ENCODE results near the gene SLC4A3.

Gene SLC4A3

GRCh38 chr2:219595256-219595655 lies 32.2 kb upstream of the SLC4A3 start:
- Histone ChIP-seq H2AFZ (ENCODE audit: low read depth, low read length) (no peak overlapping the region), H4K20me1 (ENCODE audit: insufficient read depth, low read length) (no peaks in the 10 kb centered on the region), H3K9ac (ENCODE audit: low read depth, low read length) (no peak overlapping the region), H3K27me3 (ENCODE audit: insufficient read depth, low read length, poor library complexity) (no peaks in the 10 kb centered on the region), H3K4me2 (ENCODE audit: insufficient read depth, low read length) (no peak overlapping the region), H3K79me2 (ENCODE audit: insufficient read depth, low read length) (peaks cover 8% of the 10 kb centered on the region; the same call in 1 of the 2 replicates), H3K27ac (ENCODE audit: low read length) (no peak overlapping the region), H3K4me1 (ENCODE audit: insufficient read depth, low read length) (peaks cover 22% of the 10 kb centered on the region), H3K9me3 (ENCODE audit: insufficient read depth, low read length, severe bottlenecking) (no peaks in the 10 kb centered on the region), H3K4me3 (ENCODE audit: low read depth in 1 of 2, low read length in 2 of 2) (no peak overlapping the region), H3K36me3 (ENCODE audit: insufficient read depth, low read length) (no peaks in the 10 kb centered on the region)
- TF ChIP-seq CTCF (IDR thresholded peaks at IDR 0.05; ENCODE audit: borderline replicate concordance, extremely low read depth, low read length, poor library complexity, severe bottlenecking), result no peak
- no peak for TF ChIP-seq EZH2 (IDR thresholded peaks at IDR 0.05; ENCODE audit: borderline replicate concordance, low read depth, low read length, severe bottlenecking)
- DNase-seq, result no peak
- no peak for ATAC-seq (ENCODE audit: insufficient read depth, low read depth)

- peak overlapping the region; percentile 88 for H2AFZ ChIP-seq (ENCODE audit: low read depth, low read length)
- H3K9ac ChIP-seq (ENCODE audit: low read depth, low read length), result peak overlapping the region; percentile 72
- peak overlapping the region; percentile 86 for H3K27ac ChIP-seq (ENCODE audit: low read length)
- H3K27me3 ChIP-seq (ENCODE audit: insufficient read depth, low read length, poor library complexity), result no peaks in the 10 kb centered on the region
- peaks cover 10% of the 10 kb centered on the region for H3K36me3 ChIP-seq (ENCODE audit: insufficient read depth, low read length)
- DNase-seq, result no peak
- peaks cover 8% of the 10 kb centered on the region; the same call in 1 of the 2 replicates for H3K79me2 ChIP-seq (ENCODE audit: insufficient read depth, low read length)
- H3K4me2 ChIP-seq (ENCODE audit: insufficient read depth, low read length), result peak overlapping the region; percentile 91
- H3K4me3 ChIP-seq (ENCODE audit: low read depth in 1 of 2, low read length in 2 of 2), result peak overlapping the region; percentile 39 to 75; a peak in 3 of 4 replicates
- no peaks in the 10 kb centered on the region for H4K20me1 ChIP-seq (ENCODE audit: insufficient read depth, low read length)
- peaks cover 22% of the 10 kb centered on the region for H3K4me1 ChIP-seq (ENCODE audit: insufficient read depth, low read length)
- TF ChIP-seq EZH2 (IDR thresholded peaks at IDR 0.05; ENCODE audit: borderline replicate concordance, low read depth, low read length, severe bottlenecking) (no peak), CTCF (IDR thresholded peaks at IDR 0.05; ENCODE audit: borderline replicate concordance, extremely low read depth, low read length, poor library complexity, severe bottlenecking) (no peak)
- H3K9me3 ChIP-seq (ENCODE audit: insufficient read depth, low read length, severe bottlenecking), result no peaks in the 10 kb centered on the region
- ATAC-seq (ENCODE audit: insufficient read depth, low read depth), result peak; percentile 5; the same call in 1 of the 3 replicates
Observed at GRCh38 chr2:219596954-219597551, 30.4 kb upstream of the SLC4A3 start.

GRCh38 chr2:219597552-219598307 lies 29.7 kb upstream of the SLC4A3 start, which contains the start of gene STK11IP:
STK11IP (plus strand) TSS chr2:219597857; CDS start chr2:219598120, 263 bp downstream.
- peak within 1 kb of the TSS; percentile 72 for H3K9ac ChIP-seq (ENCODE audit: low read depth, low read length)
- H3K79me2 ChIP-seq (ENCODE audit: insufficient read depth, low read length), result peaks cover 8% of the 10 kb centered on the region; the same call in 1 of the 2 replicates
- H3K36me3 ChIP-seq (ENCODE audit: insufficient read depth, low read length), result peaks cover 17% of the 10 kb centered on the region
- H3K4me2 ChIP-seq (ENCODE audit: insufficient read depth, low read length), result peak within 1 kb of the TSS; percentile 91
- no peaks in the 10 kb centered on the region for H3K9me3 ChIP-seq (ENCODE audit: insufficient read depth, low read length, severe bottlenecking)
- peak within 1 kb of the TSS; percentile 39 to 75 for H3K4me3 ChIP-seq (ENCODE audit: low read depth in 1 of 2, low read length in 2 of 2)
- peaks cover 22% of the 10 kb centered on the region for H3K4me1 ChIP-seq (ENCODE audit: insufficient read depth, low read length)
- no peaks in the 10 kb centered on the region for H4K20me1 ChIP-seq (ENCODE audit: insufficient read depth, low read length)
- H3K27ac ChIP-seq (ENCODE audit: low read length), result peak within 1 kb of the TSS; percentile 86
- peak within 1 kb of the TSS; percentile 88 for H2AFZ ChIP-seq (ENCODE audit: low read depth, low read length)
- no peaks in the 10 kb centered on the region for H3K27me3 ChIP-seq (ENCODE audit: insufficient read depth, low read length, poor library complexity)
- no peak for TF ChIP-seq CTCF (IDR thresholded peaks at IDR 0.05; ENCODE audit: borderline replicate concordance, extremely low read depth, low read length, poor library complexity, severe bottlenecking)
- TF ChIP-seq EZH2 (IDR thresholded peaks at IDR 0.05; ENCODE audit: borderline replicate concordance, low read depth, low read length, severe bottlenecking), result no peak
- peak; percentile 95 for ATAC-seq (ENCODE audit: insufficient read depth, low read depth)
- DNase-seq, result peak; percentile 93

All from DND-41 (cell line).